ES-I3 (cell line): Measurements from ENCODE around the gene CD300LG.
"Not testable (repeated sequence)": the region's sequence is repeated elsewhere in the genome, so short reads cannot be mapped to it uniquely, and the experiment has no call there.

Experiments used
- H3K36me3 ChIP-seq: 2 replicates; pipeline ENCODE4 v1.6.1; 2013; ENCODE audit warnings: mild to moderate bottlenecking, low read length, control low read depth, moderate library complexity; ENCODE audit not compliant: insufficient read depth
- H3K4me1 ChIP-seq: 2 replicates; pipeline ENCODE4 v1.6.1; 2013; ENCODE audit warnings: mild to moderate bottlenecking, control low read depth, low read length; ENCODE audit not compliant: insufficient read depth
- H3K9ac ChIP-seq: 2 replicates; pipeline ENCODE4 v1.6.1; 2013; ENCODE audit warnings: low read depth, mild to moderate bottlenecking, low read length, moderate library complexity
- H3K9me3 ChIP-seq: 2 replicates; pipeline ENCODE4 v1.6.1; 2013; ENCODE audit warnings: mild to moderate bottlenecking, low read length, moderate library complexity; ENCODE audit not compliant: control insufficient read depth, insufficient read depth

Gene CD300LG

GRCh38 chr17:43832976-43833829 is 13.8 kb upstream of the CD300LG start, which contains the start of gene MPP3:
Gene MPP3 (minus strand): TSS chr17:43833146. CDS start chr17:43831906, 1,240 bp downstream.
- H3K9ac ChIP-seq = peak within 1 kb of the TSS; percentile 91
- H3K4me1 ChIP-seq = peaks cover 9% of the 10 kb centered on the region; the same call in 1 of the 2 replicates
- no peaks in the 10 kb centered on the region for H3K36me3 ChIP-seq

DNA sequence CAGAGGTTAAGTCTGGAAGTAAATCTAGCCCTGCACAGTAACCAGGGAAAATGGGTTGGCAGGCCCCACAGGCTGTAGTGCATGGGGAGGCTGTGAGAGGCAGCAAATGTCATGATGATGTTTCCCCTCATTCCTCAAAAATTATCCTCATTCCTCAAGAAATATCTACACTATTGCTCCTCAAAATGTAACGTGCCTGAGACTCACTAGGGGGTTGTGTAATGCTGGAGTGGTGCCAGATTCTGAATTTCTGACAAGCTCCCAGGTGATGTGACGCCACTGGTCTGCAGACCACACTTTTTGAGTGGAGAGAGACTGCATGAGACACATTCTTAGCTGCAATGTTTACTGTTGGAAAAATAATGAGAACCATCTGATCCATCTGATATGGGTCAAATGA is 12.9 kb upstream of the CD300LG start:
- peaks cover 5% of the 10 kb centered on the region; the same call in 1 of the 2 replicates for H3K9me3 ChIP-seq
- no peaks in the 10 kb centered on the region for H3K36me3 ChIP-seq
- H3K9ac ChIP-seq = no peak overlapping the region
- H3K4me1 ChIP-seq = peaks cover 9% of the 10 kb centered on the region; the same call in 1 of the 2 replicates

More at GRCh38 chr17:43832976-43833829, 13.8 kb upstream of the CD300LG start, which contains the start of gene MPP3:
- H3K9me3 ChIP-seq = peaks cover 5% of the 10 kb centered on the region; the same call in 1 of the 2 replicates

DNA sequence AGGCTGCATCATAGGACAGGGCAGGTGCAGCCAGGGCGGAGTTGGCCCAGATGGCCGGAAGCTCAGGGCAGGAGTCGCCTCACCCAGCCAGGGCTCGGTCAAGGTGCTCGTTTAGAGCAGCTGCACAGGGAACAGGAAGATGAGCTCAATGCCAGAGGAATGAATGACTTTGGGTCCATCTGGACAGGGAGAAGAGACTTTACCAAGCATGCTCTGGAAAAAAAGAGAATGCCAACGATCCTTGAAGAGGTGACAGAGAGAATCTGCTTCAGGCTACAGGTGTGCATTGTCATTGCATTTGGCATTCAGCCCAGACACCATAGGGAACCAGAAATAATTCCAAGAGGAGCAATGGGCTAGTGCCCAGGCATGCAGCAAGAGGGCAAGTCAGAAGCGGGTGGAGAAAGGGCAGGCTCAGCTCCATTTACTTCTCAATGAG is 7.3 kb upstream of the CD300LG start:
- peaks cover under 1% of the 10 kb centered on the region; the same call in 1 of the 2 replicates for H3K9me3 ChIP-seq
- no peaks in the 10 kb centered on the region for H3K36me3 ChIP-seq
- peaks cover 5% of the 10 kb centered on the region; the same call in 1 of the 2 replicates for H3K4me1 ChIP-seq
- H3K9ac ChIP-seq = no peak overlapping the region

DNA sequence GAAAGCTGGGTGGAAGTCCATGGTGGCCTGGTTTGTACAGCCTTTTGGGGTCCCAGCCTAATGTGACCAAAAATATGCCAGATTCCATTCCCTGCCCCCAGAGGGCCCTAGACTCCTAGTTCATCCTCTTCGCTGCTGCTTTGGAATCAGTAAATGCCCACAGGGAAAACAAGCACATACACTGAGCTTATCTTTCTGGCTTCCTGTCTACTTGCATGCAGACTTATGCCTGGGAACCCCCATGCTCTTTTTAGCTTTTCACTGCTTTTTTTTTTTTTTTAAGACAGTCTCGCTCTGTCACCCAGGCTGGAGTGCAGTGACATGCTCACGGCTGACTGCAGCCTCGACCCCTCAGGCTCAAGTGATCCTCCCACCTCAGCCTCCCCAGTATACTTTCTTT is 6.2 kb upstream of the CD300LG start:
- Histone ChIP-seq H3K4me1 (peaks cover 7% of the 10 kb centered on the region), H3K9ac (no peak overlapping the region), H3K9me3 (no peaks in the 10 kb centered on the region), H3K36me3 (no peaks in the 10 kb centered on the region)

DNA sequence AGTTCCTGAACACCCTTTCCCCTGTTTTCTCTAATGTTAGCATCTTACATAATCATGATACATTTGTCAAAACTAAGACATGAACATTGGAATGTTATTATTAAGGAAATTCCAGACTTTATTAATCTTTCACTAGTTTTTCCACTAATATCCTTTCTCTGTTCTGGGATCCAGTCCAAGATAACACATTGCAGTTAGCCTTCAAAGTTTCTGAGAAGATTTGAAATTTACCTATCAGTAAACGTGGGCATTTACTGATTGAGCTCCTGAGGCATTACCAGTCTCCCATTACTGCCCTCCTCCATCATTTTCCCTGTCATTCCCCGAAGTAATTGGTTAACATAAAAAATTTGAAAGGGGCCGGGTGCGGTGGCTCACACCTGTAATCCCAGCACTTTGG is 5.7 kb upstream of the CD300LG start:
- no peak overlapping the region for H3K9ac ChIP-seq
- H3K9me3 ChIP-seq = no peaks in the 10 kb centered on the region
- H3K36me3 ChIP-seq = no peaks in the 10 kb centered on the region
- H3K4me1 ChIP-seq = peaks cover 11% of the 10 kb centered on the region

- not testable (repeated sequence) for H3K36me3 ChIP-seq, H3K9me3 ChIP-seq, H3K9ac ChIP-seq
- peaks cover 15% of the 10 kb centered on the region for H3K4me1 ChIP-seq
Observed at GRCh38 chr17:43842091-43842974, 4.6 kb upstream of the CD300LG start.

DNA sequence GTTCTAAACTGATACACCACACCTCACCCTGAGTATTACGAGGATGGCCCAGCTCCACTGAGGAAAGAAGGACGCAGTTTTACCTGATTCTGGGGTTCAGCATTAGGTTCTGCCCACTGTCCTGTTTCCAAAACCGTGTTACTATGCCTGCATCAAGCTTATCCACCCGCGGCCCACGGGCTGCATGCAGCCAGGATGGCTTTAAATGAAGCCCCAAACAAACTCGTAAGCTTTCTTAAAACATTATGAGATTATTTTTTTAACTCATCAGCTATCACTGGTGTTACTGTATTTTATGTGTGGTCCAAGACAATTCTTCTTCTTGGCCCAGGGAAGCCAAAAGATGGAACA is 4.0 kb upstream of the CD300LG start:
- no peak overlapping the region for H3K9ac ChIP-seq

DNA sequence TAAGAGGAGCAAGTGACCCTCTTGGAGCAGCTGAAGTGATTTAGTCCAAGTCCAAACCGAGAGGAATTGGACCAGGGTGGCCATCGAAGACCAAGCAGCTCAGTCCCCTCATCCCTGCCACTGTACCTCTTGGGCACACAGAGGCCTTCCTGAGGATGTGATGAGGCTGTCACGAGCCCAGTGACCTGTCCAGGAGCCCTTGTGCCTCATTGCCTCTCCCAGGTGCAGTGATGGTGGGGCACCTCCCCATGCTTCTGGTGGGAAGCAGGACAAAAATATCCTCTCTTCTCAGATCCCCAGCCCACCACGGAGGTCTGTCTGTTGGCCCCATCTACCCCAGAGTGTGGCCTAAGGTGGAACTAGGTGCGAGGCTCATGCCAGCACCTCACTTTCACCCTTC is 2.7 kb upstream of the CD300LG start:
- Histone ChIP-seq H3K4me1 (peaks cover 15% of the 10 kb centered on the region), H3K9ac (no peak overlapping the region), H3K9me3 (no peaks in the 10 kb centered on the region), H3K36me3 (no peaks in the 10 kb centered on the region)

More for the DNA sequence above, 4.0 kb upstream of the CD300LG start:
- Histone ChIP-seq H3K4me1 (peaks cover 15% of the 10 kb centered on the region), H3K36me3 (no peaks in the 10 kb centered on the region), H3K9me3 (no peaks in the 10 kb centered on the region)

GRCh38 chr17:43845766-43846165 is 1.2 kb upstream of the CD300LG start:
- Histone ChIP-seq H3K9ac (no peak overlapping the region), H3K4me1 (peaks cover 10% of the 10 kb centered on the region), H3K9me3 (no peaks in the 10 kb centered on the region), H3K36me3 (no peaks in the 10 kb centered on the region)

- H3K36me3 ChIP-seq = no peaks in the 10 kb centered on the region
- peak overlapping the region; percentile 28; the same call in 1 of the 2 replicates for H3K9ac ChIP-seq
- H3K4me1 ChIP-seq = peaks cover 10% of the 10 kb centered on the region
- no peaks in the 10 kb centered on the region for H3K9me3 ChIP-seq
Observed at GRCh38 chr17:43846221-43846712, 709 bp upstream of the CD300LG start.

DNA sequence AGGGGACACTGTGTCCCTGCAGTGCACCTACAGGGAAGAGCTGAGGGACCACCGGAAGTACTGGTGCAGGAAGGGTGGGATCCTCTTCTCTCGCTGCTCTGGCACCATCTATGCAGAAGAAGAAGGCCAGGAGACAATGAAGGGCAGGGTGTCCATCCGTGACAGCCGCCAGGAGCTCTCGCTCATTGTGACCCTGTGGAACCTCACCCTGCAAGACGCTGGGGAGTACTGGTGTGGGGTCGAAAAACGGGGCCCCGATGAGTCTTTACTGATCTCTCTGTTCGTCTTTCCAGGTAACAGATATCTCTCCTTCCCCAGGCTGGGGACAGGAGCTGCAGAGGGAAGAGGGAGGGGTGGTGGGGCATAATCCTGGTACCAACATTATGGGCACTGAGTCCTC is 1.6 kb downstream of the CD300LG start:
- peaks cover 10% of the 10 kb centered on the region for H3K4me1 ChIP-seq
- H3K9me3 ChIP-seq = no peaks in the 10 kb centered on the region
- H3K9ac ChIP-seq = no peak overlapping the region
- H3K36me3 ChIP-seq = no peaks in the 10 kb centered on the region

DNA sequence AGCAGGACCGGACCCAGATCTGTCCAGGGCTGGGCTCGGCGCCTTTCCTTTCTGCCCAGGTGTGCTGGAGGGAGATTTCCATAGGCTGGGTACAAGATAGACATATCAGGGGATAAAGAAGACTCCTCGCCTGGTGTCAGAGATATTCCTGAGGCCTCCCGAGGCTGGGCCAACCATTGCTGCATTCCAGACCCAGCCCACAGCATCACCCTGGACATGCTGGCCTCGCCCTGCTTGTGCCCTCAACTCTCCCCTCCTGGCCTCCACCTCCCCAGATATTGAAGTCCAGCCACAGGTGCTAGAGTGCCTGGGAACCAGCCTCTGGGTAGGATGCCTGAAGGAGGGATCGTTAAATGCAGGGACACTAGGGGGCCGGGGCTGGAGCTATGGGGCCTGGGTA is 2.1 kb downstream of the CD300LG start:
- Histone ChIP-seq H3K9me3 (no peaks in the 10 kb centered on the region), H3K9ac (no peak overlapping the region)

DNA sequence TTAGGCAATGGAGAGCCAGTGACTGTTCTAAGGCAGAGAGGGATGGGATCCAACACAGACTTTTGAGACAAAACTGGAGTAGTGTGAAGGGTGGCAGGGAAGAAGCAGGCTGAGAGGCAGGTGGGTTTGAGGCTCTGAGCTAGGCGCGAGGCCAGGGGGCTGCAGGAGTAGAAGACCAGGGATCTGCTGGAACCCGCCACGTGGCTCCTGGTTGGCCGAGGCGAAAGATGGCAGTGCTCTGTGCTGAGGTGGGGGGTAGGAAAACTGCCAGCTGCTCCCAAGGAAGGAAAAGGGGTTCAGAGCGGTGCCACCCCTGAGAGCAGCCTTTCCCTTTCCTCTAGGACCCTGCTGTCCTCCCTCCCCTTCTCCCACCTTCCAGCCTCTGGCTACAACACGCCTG is 5.6 kb downstream of the CD300LG start:
- Histone ChIP-seq H3K9me3 (no peaks in the 10 kb centered on the region), H3K9ac (no peak overlapping the region), H3K36me3 (no peaks in the 10 kb centered on the region), H3K4me1 (no peaks in the 10 kb centered on the region)

More for the DNA sequence above, 2.1 kb downstream of the CD300LG start:
- Histone ChIP-seq H3K36me3 (no peaks in the 10 kb centered on the region), H3K4me1 (peaks cover 10% of the 10 kb centered on the region)

- H3K9me3 ChIP-seq = no peaks in the 10 kb centered on the region
- H3K9ac ChIP-seq = no peak overlapping the region
- H3K36me3 ChIP-seq = no peaks in the 10 kb centered on the region
- no peaks in the 10 kb centered on the region for H3K4me1 ChIP-seq
Observed at GRCh38 chr17:43853546-43853945, 6.6 kb downstream of the CD300LG start.
